Body of pancreas (tissue), 4 donors: ENCODE measurements around the gene KCP. TPM values are rescaled to one million over a fixed set of nuclear protein-coding genes. Genes with fewer than 3 reads are reported as not detected.

Source experiments
- ATAC-seq: fragments of 150-250 bp; one replicate; pipeline ENCODE4 v1.9.1; 2016
- DNase-seq, 4 donors: peaks; one replicate each; pipeline ENCODE4 v3.0.0-alpha.2; 2019
- H3K27ac ChIP-seq, 4 donors: fragments of 200-600 bp; sonication (generic); 1 replicate in 3 of 4; 2 replicates in 1 of 4; pipeline versions ENCODE4 v1.5.1 to v1.6.1; 2016 to 2019; ENCODE audit warnings: mild to moderate bottlenecking in 1 of 4, mixed read lengths in 1 of 4, moderate library complexity in 1 of 4
- H3K27me3 ChIP-seq, 2 donors: fragments of 200-600 bp; sonication (generic); one replicate each; pipeline ENCODE4 v1.6.0; 2016; ENCODE audit warnings: mild to moderate bottlenecking in 1 of 2
- H3K36me3 ChIP-seq, 2 donors: fragments of 200-600 bp; sonication (generic); replicated peaks in 1 of 2; 2 replicates each; pipeline ENCODE4 v1.5.1; 2016; ENCODE audit warnings: low read depth in 2 of 2; ENCODE audit not compliant: insufficient read depth in 1 of 2
- H3K4me1 ChIP-seq: fragments of 200-600 bp; sonication (generic); one replicate; pipeline ENCODE4 v1.6.0; 2016
- H3K4me3 ChIP-seq, 2 donors: fragments of 200-600 bp; sonication (generic); 1 replicate in 1 of 2; 2 replicates in 1 of 2; pipeline ENCODE4 v1.5.1; 2016 to 2019
- H3K9me3 ChIP-seq, 3 donors: fragments of 200-600 bp; sonication (generic); 1 replicate in 2 of 3; 2 replicates in 1 of 3; pipeline ENCODE4 v1.5.1; 2016
- CTCF ChIP-seq, 7 experiments: fragments of 450-650 bp in 4 of 7; fragments of 200-600 bp in 3 of 7; sonication (generic) in 3 of 7; IDR thresholded peaks; one replicate each; pipeline ENCODE4 v1.5.1; 2016 to 2019; ENCODE audit warnings: antibody characterized with exemption in 7 of 7
- POLR2A ChIP-seq, 3 donors: fragments of 450-650 bp; IDR thresholded peaks; one replicate each; pipeline ENCODE4 v1.6.1; 2016; ENCODE audit warnings: antibody characterized with exemption in 3 of 3, mild to moderate bottlenecking in 2 of 3
- WGBS, 2 donors: methylation state at CpG; one replicate each; pipeline ENCODE4 v1.1.5; 2017; 5-methylcytosine and 5-hydroxymethylcytosine counted together
- intact Hi-C: fragments of 100-400 bp; cut with DNase I; formaldehyde crosslinking; loops from one replicate; pipeline ENCODE4 v1.15.1; 2023
- total RNA-seq, 2 donors: library from RNA; depleted of rRNA; stranded (reverse); fragments of >200 nt; gene quantifications; one replicate each; pipeline ENCODE4 v1.1.0, GENCODE V29; 2016

Gene KCP
- total RNA-seq, 2 donors from 2014 or later: 0.33 TPM; not detected in 1

DNA sequence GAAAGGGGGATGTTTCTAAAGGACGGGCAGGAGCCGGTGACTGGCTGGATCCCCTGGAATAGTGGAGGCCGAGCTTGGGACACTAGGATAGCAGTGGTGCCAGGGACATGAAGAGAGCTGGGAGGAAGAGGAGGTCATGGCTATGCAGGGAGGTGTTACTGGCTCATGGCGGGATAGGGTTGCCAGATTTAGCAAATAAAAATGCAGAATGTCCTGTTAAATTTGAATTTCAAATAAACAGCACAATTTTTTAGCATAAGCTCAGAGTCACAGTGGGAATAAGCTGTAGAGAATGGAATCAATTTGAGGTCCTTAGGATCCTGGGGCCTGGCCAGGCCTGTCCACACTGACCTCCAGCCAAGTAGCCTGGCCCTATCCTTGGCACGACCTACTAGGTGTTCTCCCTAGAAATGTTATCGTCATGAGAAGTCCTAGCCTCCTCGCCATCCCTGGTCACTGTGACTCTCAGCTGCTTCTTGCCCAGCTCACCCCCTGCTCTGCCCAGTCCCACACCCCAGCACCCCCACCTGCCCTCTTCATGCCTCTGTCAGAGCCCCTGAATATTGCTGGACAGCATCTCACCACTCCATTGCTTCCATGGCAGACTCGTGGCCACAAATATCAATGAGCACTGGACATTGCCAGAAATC is 7.6 kb upstream of the KCP start:
- Histone ChIP-seq H3K27me3 (peaks cover 0 to 9% of the 10 kb centered on the region in 2 donors), H3K4me1 (peaks cover 6% of the 10 kb centered on the region), H3K9me3 (no peaks in the 10 kb centered on the region), H3K27ac (no peak overlapping the region), H3K36me3 (no peaks in the 10 kb centered on the region), H3K4me3 (no peak overlapping the region)
- DNase-seq: no peak
- WGBS, 2 donors: 79 to 82% methylated on average over 8 of the region's 8 CpGs
- ATAC-seq: no peak
- TF ChIP-seq CTCF (IDR thresholded peaks at IDR 0.05) (no peak), POLR2A (IDR thresholded peaks at IDR 0.05) (no peak)
- intact Hi-C loops: no loop called here

- H3K4me1 ChIP-seq: peaks cover 6% of the 10 kb centered on the region
- ATAC-seq (no peak), DNase-seq (no peak)
- intact Hi-C loops: no loop called here
- H3K27me3 ChIP-seq: peaks cover 0 to 9% of the 10 kb centered on the region in 2 donors
- no peak overlapping the region for H3K4me3 ChIP-seq
- no peaks in the 10 kb centered on the region for H3K9me3 ChIP-seq
- H3K36me3 ChIP-seq: no peaks in the 10 kb centered on the region
- TF ChIP-seq CTCF (IDR thresholded peaks at IDR 0.05) (no peak), POLR2A (IDR thresholded peaks at IDR 0.05) (no peak)
- H3K27ac ChIP-seq: no peak overlapping the region
- WGBS, 2 donors: 94% methylated on average over 2 of the region's 2 CpGs; no CpG with 5 or more reads in 1 of the 2 donors
Measured at GRCh38 chr7:128917122-128917521, 6.6 kb upstream of the KCP start.

- intact Hi-C loops: no loop called here
- Histone ChIP-seq H3K9me3 (no peaks in the 10 kb centered on the region), H3K4me3 (no peak overlapping the region), H3K36me3 (no peaks in the 10 kb centered on the region), H3K27ac (no peak overlapping the region), H3K4me1 (peaks cover 6% of the 10 kb centered on the region), H3K27me3 (peaks cover 0 to 9% of the 10 kb centered on the region in 2 donors)
- 92 to 98% methylated on average over 6 to 7 of the region's 7 CpGs for WGBS, 2 donors
- no peak for DNase-seq
- no peak for ATAC-seq
- no peak for TF ChIP-seq CTCF (IDR thresholded peaks at IDR 0.05)
- TF ChIP-seq POLR2A (IDR thresholded peaks at IDR 0.05): no peak
Measured at GRCh38 chr7:128916643-128916915, 6.1 kb upstream of the KCP start.

DNA sequence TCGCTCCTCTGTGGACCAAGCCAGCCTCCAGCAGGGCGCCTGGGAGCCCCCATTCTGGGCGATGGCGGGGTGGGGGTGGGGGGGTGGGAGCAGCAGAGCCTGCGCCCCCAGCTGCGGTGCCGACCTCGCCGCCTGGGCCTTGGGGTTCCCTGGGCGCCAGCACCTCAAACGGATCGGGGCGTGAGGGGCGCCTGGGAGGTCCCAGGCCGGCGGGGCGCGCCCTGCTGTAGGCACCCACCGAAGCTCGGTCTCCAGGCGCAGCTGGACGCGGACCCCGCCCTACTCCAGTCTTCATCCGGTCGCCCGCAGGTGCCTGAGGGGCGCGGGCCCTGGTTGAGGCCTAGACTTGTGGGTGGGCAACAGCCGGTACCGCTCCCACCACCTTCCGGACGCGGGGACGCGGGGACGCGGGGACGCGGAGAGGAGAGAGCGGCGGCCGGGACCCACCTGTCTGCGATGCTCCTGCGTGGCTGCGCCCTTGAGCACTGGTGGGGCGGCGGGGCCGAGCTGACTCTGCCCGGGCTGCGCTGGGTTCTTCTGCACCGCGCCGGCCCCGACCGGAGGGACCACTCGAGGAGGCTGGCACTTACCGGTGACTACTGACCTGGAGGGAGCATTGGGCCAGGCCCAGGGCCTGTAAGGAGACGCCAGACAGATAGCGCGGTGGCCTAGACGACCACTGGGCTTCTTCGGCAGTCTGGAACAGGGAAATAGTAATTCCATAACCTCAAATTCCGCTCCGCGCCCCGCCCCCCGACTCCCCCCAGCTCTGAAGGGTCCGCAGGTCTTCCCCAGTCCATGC is 5.5 kb upstream of the KCP start:
- Histone ChIP-seq H3K4me3 (no peak overlapping the region), H3K27me3 (peaks cover 0 to 9% of the 10 kb centered on the region in 2 donors), H3K4me1 (peaks cover 6% of the 10 kb centered on the region), H3K27ac (no peak overlapping the region), H3K9me3 (no peaks in the 10 kb centered on the region), H3K36me3 (no peaks in the 10 kb centered on the region)
- ATAC-seq (no peak), DNase-seq (no peak)
- intact Hi-C loops: no loop called here
- no peak for TF ChIP-seq CTCF (IDR thresholded peaks at IDR 0.05)
- TF ChIP-seq POLR2A (IDR thresholded peaks at IDR 0.05): no peak
- WGBS, 2 donors: 29% methylated on average over 51 of the region's 69 CpGs; no CpG with 5 or more reads in 1 of the 2 donors
